HG02642 (cell line): Measurements from ENCODE around the gene ACTRT3.
"Not testable (repeated sequence)": the region's sequence is repeated elsewhere in the genome, so short reads cannot be mapped to it uniquely, and the experiment has no call there.

Source experiments
- ATAC-seq: cut with Tn5 transposase; IDR thresholded peaks from one replicate; pipeline ENCODE4 v1.9.1; 2021; ENCODE audit warnings: mild to moderate bottlenecking; ENCODE audit not compliant: unreplicated experiment, poor library complexity

The ACTRT3 gene

GRCh38 chr3:169772897-169773816 lies 3.8 kb upstream of the ACTRT3 start, which contains the start of gene MYNN:
Gene MYNN, plus strand, starts transcription at chr3:169773396. Its CDS starts 900 bp downstream, at chr3:169774296.
- ATAC-seq: peak; percentile 88

- ATAC-seq: peak; percentile 28
Measured at GRCh38 chr3:169772305-169772896, 3.0 kb upstream of the ACTRT3 start.

- peak; percentile 12 for ATAC-seq
Measured at GRCh38 chr3:169771497-169772304, 2.3 kb upstream of the ACTRT3 start.

GRCh38 chr3:169764882-169765612 lies 4.3 kb downstream of the ACTRT3 start, which contains the start of gene TERC:
Gene TERC, minus strand, starts transcription at chr3:169765060.
- peak; percentile 81 for ATAC-seq

GRCh38 chr3:169764312-169764881 lies 5.0 kb downstream of the ACTRT3 start:
- peak; percentile 36 for ATAC-seq

- no peak for ATAC-seq
Measured at GRCh38 chr3:169760479-169760878, 8.9 kb downstream of the ACTRT3 start.

GRCh38 chr3:169759256-169759655 lies 10.1 kb downstream of the ACTRT3 start:
- ATAC-seq: peak; percentile 45

GRCh38 chr3:169758359-169758994 lies 10.9 kb downstream of the ACTRT3 start:
- no peak for ATAC-seq

- ATAC-seq: no peak
Measured at GRCh38 chr3:169755488-169755887, 13.9 kb downstream of the ACTRT3 start.

GRCh38 chr3:169754711-169755110 lies 14.7 kb downstream of the ACTRT3 start:
- ATAC-seq: no peak

GRCh38 chr3:169751875-169752274 lies 17.5 kb downstream of the ACTRT3 start:
- ATAC-seq: no peak

GRCh38 chr3:169750665-169751064 lies 18.7 kb downstream of the ACTRT3 start:
- ATAC-seq: no peak

- ATAC-seq: no peak
Measured at GRCh38 chr3:169748670-169749069, 20.7 kb downstream of the ACTRT3 start.

- no peak for ATAC-seq
Measured at GRCh38 chr3:169746924-169747323, 22.4 kb downstream of the ACTRT3 start.

GRCh38 chr3:169744366-169745054 lies 24.9 kb downstream of the ACTRT3 start:
- no peak for ATAC-seq

- ATAC-seq: no peak
Measured at GRCh38 chr3:169739067-169739466, 30.3 kb downstream of the ACTRT3 start.

GRCh38 chr3:169731857-169732256 lies 37.5 kb downstream of the ACTRT3 start:
- ATAC-seq: not testable (repeated sequence)

GRCh38 chr3:169722724-169723123 lies 46.6 kb downstream of the ACTRT3 start:
- ATAC-seq: no peak

- not testable (repeated sequence) for ATAC-seq
Measured at GRCh38 chr3:169718415-169718814, 50.9 kb downstream of the ACTRT3 start.
